ENCODE results near the gene PGAM2.
A peak's percentile ranks its signal among the peaks of the same experiment; 100 is the strongest.

Gene PGAM2

DNA sequence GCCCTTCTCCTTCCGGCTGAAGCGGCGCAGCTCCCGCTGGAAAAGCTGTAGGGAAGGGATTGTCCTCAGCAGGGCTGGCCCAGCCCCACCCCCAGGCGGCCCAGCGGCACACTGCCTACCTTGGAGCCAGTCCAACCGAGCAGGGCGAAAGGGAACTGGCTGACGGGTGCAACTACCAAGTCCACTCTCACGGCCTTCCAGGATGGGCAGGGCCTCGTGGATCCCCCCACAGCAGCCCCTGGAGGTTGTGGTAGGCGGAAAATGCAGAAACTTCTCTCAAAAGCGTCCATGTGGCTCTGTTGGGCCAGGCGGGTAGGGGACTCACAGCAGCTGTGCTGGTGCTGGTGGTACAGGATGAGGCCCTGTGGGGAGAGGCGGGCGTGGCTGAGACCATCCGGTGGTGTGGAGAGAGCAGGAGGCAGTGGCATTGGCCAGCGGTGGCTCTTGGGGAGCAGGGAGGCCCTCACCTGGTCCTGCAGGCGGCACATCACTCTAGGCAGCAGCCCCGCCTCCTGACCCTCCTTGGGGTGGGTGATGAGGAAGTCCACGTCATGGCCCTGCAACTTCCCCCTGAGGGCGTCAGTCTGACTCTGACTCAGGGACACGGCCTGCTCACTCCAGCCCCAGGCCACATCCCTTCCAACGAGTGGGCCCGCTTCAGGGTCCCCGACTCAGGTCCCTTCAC lies 8.4 kb upstream of the PGAM2 start:
- Mint-ChIP-seq H3K9me3 (no peaks in the 10 kb centered on the region), H3K36me3 (ENCODE audit: insufficient read depth) (peaks cover 50% of the 10 kb centered on the region), H3K27me3 (no peaks in the 10 kb centered on the region), H3K4me3 (peak overlapping the region in 1 of 2 donors; percentile 31), H3K27ac (peak overlapping the region in 1 of 2 donors; percentile 91), H3K4me1 (ENCODE audit: low read depth in 2 of 2) (peaks cover 16 to 29% of the 10 kb centered on the region in 2 donors)
- peak; percentile 94 for ATAC-seq (replicated peaks)
- DNase-seq: peak in 2 of 3 experiments; percentile 64 to 65

DNA sequence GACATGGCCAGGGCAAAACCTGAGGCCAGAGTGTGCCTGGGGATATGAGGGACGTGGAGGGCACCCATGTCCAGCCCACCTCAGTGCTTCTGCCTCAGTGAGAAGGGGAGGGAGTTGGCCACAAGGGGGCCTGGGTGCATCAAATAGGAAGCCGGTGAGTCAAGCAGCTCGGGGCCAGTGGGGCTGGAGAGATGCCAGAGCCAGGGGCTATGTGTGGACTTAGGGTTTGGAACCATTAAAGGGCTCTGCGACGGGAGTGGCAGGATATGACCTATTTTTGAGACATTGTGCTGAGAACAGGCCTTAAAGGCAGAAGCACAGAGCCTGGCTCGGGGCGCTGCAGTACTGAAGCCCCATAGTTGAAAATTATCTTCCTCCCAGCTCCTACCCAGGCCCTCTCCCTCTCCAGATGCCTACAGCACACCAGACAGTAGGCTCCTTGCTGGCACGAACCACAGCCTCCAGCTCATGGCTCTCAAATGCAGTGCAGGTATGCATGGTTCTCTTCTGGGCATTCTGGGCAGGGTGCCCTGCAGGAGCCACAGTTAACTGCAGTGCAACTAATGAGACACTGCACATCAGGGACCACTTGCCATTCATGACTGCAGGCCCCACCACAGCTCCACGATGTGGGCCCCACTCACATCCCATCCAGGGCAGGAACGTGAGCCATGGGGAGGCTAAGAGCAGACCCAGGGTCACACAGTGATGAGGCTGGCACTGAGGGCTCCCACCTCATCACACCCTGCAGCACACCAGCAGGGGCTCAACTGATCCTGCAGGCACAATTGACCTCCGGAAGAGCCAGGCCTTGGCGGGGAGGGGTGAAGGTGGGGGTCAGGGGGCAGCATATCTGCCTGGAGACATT lies 7.2 kb upstream of the PGAM2 start:
- peaks cover 42% of the 10 kb centered on the region for H3K36me3 Mint-ChIP-seq (ENCODE audit: insufficient read depth)
- peaks cover 9 to 24% of the 10 kb centered on the region in 2 donors for H3K4me1 Mint-ChIP-seq (ENCODE audit: low read depth in 2 of 2)
- DNase-seq: peak; percentile 23 to 38 (median 35)
- H3K27ac Mint-ChIP-seq: peak overlapping the region; percentile 62 to 91
- peak overlapping the region in 1 of 2 donors; percentile 9 for H3K4me3 Mint-ChIP-seq
- H3K9me3 Mint-ChIP-seq: no peaks in the 10 kb centered on the region
- ATAC-seq (replicated peaks): peak; percentile 36
- no peaks in the 10 kb centered on the region for H3K27me3 Mint-ChIP-seq

DNA sequence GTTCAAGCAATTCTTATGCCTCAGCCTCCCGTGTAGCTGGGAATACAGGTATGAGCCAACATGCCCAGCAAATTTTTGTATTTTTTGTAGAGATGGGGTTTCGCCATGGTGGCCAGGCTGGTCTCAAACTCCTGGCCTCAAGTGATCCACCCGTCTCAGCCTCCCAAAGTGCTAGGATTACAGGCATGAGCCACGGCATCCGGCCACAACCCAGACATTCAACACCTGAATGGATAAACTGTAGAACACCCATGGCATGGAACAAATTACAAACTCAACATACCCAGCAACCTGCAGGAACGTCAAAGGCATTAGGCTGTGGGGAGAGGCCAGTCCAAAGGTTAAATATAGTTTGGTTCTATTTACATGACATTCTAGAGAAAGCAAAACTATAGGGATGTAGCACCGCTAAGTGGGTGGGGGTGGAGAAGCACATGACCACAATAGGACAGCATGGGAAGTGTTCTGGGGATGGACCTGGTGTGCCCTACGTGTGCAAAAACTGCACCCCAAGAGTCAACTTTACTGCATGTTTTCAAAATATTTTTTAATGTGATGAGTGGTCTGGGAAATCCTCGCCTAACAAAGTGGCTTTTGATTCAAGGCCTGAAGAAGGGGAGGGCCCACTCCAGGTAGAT lies 6.5 kb upstream of the PGAM2 start:
- Mint-ChIP-seq H3K36me3 (ENCODE audit: insufficient read depth) (peaks cover 36% of the 10 kb centered on the region), H3K4me3 (no peak overlapping the region), H3K27ac (peak overlapping the region; percentile 62 to 91), H3K9me3 (no peaks in the 10 kb centered on the region), H3K27me3 (no peaks in the 10 kb centered on the region), H3K4me1 (ENCODE audit: low read depth in 2 of 2) (peaks cover 7 to 26% of the 10 kb centered on the region in 2 donors)
- ATAC-seq (replicated peaks): no peak
- no peak for DNase-seq

DNA sequence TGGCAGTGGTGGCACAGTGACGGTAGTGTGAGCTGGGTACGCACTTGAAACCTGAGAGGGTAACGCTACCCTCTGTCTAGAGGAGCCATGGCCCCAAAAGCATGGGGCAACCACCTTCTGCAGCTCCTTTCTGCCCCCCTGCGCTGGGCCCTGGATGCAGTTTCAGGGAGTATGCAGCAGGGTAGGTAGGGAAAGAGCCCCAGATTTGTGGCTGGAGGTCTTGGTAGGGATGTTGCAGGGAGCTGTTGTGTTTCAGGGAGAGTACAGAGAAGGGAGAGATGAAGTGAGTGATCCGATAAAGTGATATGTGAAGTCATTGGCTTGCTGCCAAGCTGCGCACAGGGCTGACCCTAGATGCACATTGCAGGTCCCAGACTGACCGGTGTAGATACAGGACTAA lies 2.7 kb upstream of the PGAM2 start:
- Mint-ChIP-seq H3K27ac (peak overlapping the region in 1 of 2 donors; percentile 55), H3K4me1 (ENCODE audit: low read depth in 2 of 2) (peaks cover 14 to 34% of the 10 kb centered on the region in 2 donors), H3K36me3 (ENCODE audit: insufficient read depth) (peaks cover 24% of the 10 kb centered on the region), H3K9me3 (no peaks in the 10 kb centered on the region), H3K27me3 (no peaks in the 10 kb centered on the region), H3K4me3 (no peak overlapping the region)
- DNase-seq: no peak
- ATAC-seq (replicated peaks): no peak

DNA sequence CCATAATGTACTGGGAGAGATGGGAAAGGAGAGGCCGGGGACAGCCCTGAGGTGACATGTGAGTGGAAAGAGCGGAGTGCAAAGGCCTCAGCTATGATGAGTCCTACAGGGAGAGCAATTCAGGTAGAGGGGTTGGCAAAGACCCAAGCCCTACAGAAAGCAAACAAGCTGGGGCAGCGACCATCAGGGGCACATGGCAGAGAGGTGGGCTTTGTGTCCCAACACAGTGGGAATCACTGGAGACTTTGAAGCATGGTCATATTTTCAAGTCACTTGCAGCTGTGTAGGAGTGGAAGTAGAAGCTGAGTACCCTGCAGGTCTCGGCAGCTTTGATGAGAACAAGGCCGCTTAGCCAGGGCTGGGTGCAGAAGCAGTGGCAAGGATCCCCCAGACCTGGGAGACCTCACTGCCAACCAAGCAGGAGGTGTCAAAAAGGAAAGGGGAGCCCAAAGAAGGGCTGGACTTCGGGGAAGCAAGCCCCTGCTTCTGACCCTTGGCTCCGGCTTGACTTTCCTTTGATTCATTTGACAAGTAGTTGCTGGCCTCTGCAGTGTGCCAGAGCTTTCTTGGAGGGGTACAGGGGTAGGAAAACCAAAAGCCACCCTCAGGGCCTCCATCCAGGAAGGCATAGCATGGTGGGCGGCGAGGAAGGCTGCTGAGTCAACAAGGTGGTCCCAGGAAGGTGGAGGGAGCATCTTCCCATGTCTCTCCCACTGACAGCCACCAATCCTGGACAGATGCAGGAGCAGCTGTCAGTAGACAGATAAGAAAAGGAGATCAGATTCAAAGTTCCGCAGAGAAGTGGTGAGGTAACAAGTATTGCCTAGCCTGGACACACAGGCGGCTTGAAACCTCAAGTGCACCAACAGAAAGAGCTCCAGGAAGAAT lies 1.9 kb upstream of the PGAM2 start:
- H3K36me3 Mint-ChIP-seq (ENCODE audit: insufficient read depth): peaks cover 21% of the 10 kb centered on the region
- H3K27ac Mint-ChIP-seq: peak overlapping the region in 1 of 2 donors; percentile 7
- no peaks in the 10 kb centered on the region for H3K27me3 Mint-ChIP-seq
- H3K4me3 Mint-ChIP-seq: no peak overlapping the region
- H3K9me3 Mint-ChIP-seq: no peaks in the 10 kb centered on the region
- no peak for DNase-seq
- peaks cover 14 to 27% of the 10 kb centered on the region in 2 donors for H3K4me1 Mint-ChIP-seq (ENCODE audit: low read depth in 2 of 2)
- ATAC-seq (replicated peaks): no peak

DNA sequence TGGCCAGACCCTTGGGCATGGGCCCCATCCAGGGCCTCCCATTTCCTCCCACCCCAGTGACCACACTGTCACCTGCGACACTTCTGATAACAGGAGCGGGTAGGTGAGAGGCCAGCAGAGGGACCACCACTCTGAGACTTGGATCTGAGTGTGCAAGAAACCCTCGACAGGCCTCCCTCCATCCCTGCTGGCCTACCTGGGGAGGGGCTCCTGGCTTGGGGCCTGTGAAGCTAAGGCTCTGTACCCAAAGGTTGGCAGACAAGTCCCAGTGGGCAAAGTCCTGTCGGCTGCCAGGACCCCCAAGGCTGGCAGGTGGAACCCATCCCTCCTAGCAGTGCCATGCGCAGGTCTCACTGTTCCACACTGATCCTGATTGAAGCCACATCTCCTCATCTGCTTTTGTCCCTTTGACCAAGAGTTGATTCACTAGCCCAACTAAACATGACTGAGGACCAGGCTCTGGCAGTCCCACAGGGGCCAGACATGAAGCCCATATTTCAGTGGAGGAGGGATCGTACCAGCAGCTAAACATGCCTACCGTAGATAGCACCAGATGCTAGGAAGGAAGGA lies 1.2 kb upstream of the PGAM2 start:
- Mint-ChIP-seq H3K27me3 (no peaks in the 10 kb centered on the region), H3K4me3 (no peak overlapping the region), H3K4me1 (ENCODE audit: low read depth in 2 of 2) (peaks cover 7 to 22% of the 10 kb centered on the region in 2 donors), H3K27ac (peak overlapping the region; percentile 7 to 63), H3K36me3 (ENCODE audit: insufficient read depth) (peaks cover 25% of the 10 kb centered on the region), H3K9me3 (no peaks in the 10 kb centered on the region)
- DNase-seq (no peak), ATAC-seq (replicated peaks) (no peak)

DNA sequence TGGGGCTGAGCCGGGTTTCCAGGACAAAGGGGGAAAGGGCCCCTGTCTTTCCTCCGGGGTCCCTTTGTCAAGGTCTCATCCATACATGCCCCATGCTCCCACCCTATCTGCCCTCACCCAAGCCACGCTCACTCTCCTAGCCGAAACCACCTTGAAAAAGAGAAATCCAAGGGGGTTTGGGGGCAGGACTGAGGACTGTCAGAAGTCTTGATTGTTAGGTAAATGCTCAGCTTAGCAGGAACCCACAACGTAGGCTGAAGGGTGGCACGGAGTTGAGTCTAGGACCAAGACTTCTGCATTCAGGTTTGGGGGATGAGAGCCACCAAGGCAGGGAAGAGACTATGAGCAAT lies 719 bp upstream of the PGAM2 start:
- Mint-ChIP-seq H3K9me3 (no peaks in the 10 kb centered on the region), H3K27me3 (no peaks in the 10 kb centered on the region), H3K4me3 (no peak overlapping the region), H3K27ac (peak overlapping the region; percentile 52 to 63), H3K4me1 (ENCODE audit: low read depth in 2 of 2) (peaks cover 7 to 24% of the 10 kb centered on the region in 2 donors), H3K36me3 (ENCODE audit: insufficient read depth) (peaks cover 25% of the 10 kb centered on the region)
- DNase-seq: no peak
- peak; percentile 14 for ATAC-seq (replicated peaks)

DNA sequence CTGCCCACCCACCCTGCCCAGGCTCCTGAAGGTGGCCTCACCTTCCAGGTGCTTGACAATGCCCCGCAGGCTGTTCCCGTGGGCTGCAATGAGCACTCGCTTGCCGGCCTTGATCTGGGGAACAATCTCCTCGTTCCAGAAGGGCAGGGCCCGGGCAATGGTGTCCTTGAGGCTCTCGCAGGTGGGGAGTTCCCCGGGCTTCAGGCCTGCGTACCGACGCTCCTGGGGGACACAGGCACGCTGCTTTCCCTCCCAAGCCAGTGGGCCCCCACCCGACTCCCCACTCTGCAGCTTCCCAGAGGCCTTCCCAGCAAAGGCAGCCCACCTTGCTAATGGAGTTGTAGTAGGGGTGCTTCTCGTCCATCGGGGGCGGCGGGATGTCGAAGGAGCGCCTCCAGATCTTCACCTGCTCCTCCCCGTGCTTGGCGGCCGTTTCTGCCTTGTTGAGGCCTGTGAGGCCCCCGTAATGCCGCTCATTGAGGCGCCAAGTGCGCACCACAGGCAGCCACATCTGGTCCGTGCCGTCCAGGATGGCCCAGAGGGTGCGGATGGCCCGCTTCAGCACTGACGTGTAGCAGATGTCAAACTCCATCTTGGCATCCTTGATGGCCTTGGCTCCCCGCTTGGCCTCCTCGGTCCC lies 456 bp downstream of the PGAM2 start:
- no peaks in the 10 kb centered on the region for H3K9me3 Mint-ChIP-seq
- peak overlapping the region; percentile 52 to 63 for H3K27ac Mint-ChIP-seq
- no peak overlapping the region for H3K4me3 Mint-ChIP-seq
- ATAC-seq (replicated peaks) (peak; percentile 41), DNase-seq (no peak)
- peaks cover 31% of the 10 kb centered on the region for H3K36me3 Mint-ChIP-seq (ENCODE audit: insufficient read depth)
- no peaks in the 10 kb centered on the region for H3K27me3 Mint-ChIP-seq
- H3K4me1 Mint-ChIP-seq (ENCODE audit: low read depth in 2 of 2): peaks cover 7 to 24% of the 10 kb centered on the region in 2 donors

DNA sequence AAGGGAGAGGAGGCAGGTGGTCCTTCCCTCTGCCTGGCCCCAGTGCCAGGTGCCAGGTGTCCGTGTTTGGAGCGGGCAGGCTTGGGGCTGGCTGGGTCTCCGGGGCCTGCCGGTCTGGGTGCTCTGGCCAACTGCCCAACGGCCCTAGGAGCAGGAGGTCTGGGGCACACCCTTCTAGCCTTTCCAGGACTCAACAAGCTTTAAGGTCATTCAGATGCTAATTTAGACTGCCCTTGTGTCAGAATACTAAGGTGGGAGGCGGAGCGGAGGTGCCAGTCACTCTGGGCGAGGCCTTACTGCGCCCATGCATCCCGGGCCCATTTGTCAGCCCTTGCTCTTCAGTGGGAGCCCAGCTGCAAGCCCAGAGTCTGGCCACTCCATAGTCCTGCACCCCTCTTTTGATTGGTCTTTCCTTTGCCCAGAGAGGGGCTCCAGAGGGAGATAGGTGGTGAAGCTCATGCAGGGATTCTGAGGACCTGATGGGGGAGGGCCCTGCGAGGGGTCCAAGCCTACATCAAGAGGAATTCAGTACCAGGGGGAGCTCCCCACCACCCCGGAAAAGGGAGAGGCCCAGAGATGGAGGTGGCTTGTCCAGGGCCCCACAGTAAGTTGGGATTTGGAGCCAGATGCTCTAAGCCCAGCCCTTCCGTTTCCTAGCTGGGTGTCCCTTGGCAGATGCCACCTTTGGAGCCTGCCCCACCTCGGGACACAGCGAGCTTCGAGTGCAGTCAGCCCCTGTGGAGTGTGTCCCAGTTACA lies 1.3 kb downstream of the PGAM2 start:
- H3K9me3 Mint-ChIP-seq: no peaks in the 10 kb centered on the region
- H3K27me3 Mint-ChIP-seq: no peaks in the 10 kb centered on the region
- peaks cover 37% of the 10 kb centered on the region for H3K36me3 Mint-ChIP-seq (ENCODE audit: insufficient read depth)
- H3K27ac Mint-ChIP-seq: peak overlapping the region in 1 of 2 donors; percentile 72
- no peak overlapping the region for H3K4me3 Mint-ChIP-seq
- peaks cover 7 to 24% of the 10 kb centered on the region in 2 donors for H3K4me1 Mint-ChIP-seq (ENCODE audit: low read depth in 2 of 2)
- ATAC-seq (replicated peaks): no peak
- no peak for DNase-seq

DNA sequence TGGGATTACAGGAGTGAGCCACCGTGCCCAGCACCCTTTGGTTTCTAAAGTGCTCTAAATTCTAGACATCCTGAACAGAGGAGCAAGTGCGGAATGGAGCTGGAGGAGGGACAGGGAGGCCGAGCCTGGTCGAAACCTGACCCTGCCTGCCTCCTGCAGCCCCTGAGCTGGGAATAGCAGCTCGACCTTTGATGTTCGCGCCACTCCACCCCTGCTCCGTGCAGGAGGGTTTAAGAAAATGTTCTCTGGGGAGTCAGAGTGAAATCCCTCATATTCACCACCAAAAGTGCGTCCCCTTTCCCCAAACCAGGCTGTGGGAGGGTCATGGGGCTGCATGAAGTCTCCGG lies 1.8 kb downstream of the PGAM2 start:
- peak overlapping the region in 1 of 2 donors; percentile 72 for H3K27ac Mint-ChIP-seq
- H3K36me3 Mint-ChIP-seq (ENCODE audit: insufficient read depth): peaks cover 42% of the 10 kb centered on the region

DNA sequence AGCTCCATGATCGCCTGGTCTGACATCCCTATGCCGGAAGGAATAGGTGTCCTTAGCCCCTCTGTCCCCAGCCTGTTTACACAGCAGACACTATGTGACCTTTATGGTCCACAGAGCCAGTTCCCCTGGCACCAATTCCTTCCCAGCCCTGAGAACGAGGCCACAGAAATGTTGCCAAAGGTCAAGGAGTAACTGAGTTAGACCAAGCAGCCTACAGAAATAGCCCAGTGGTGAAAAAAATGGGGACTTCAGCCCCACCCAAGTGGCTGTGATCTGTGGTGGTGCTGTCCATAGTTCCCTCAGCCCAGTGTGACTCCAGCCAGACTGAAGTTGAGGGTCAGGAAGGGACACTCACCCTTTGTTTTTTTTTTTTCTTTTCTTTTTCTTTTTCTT lies 2.5 kb downstream of the PGAM2 start:
- DNase-seq: no peak
- H3K27ac Mint-ChIP-seq: peak overlapping the region in 1 of 2 donors; percentile 72

More for the DNA sequence above, 1.8 kb downstream of the PGAM2 start:
- ATAC-seq (replicated peaks) (no peak), DNase-seq (no peak)
- Mint-ChIP-seq H3K4me1 (ENCODE audit: low read depth in 2 of 2) (peaks cover 10 to 26% of the 10 kb centered on the region in 2 donors), H3K9me3 (no peaks in the 10 kb centered on the region), H3K27me3 (no peaks in the 10 kb centered on the region), H3K4me3 (no peak overlapping the region)

More for the DNA sequence above, 2.5 kb downstream of the PGAM2 start:
- Mint-ChIP-seq H3K36me3 (ENCODE audit: insufficient read depth) (peaks cover 46% of the 10 kb centered on the region), H3K4me3 (no peak overlapping the region), H3K27me3 (no peaks in the 10 kb centered on the region), H3K4me1 (ENCODE audit: low read depth in 2 of 2) (peaks cover 14 to 23% of the 10 kb centered on the region in 2 donors), H3K9me3 (no peaks in the 10 kb centered on the region)
- ATAC-seq (replicated peaks): no peak

Measured in effector memory CD8-positive, alpha-beta T cell (primary cell).